GM12878 (cell line): ENCODE results near the gene TGFBR3. TPM values are rescaled to one million over a fixed set of nuclear protein-coding genes. Genes with fewer than 3 reads are reported as not detected.

Source experiments
- ATAC-seq: fragments of 200-7000 bp; cut with Tn5 transposase; 3 replicates; pipeline ENCODE4 v1.9.1; 2020; ENCODE audit warnings: mild to moderate bottlenecking, moderate library complexity
- BruUV-seq: library from RNA; stranded (reverse); fragments of 400-500 nt; replicated peaks from 2 replicates; lab custom pipeline; 2021; lab: Mats Ljungman, UMichigan
- CTCF ChIA-PET: fragments of 300-600 bp; sonication (Branson Sonifier 250); formaldehyde crosslinking; extraction: SDS; loops from one replicate; lab custom pipeline; 2021; ENCODE audit warnings: inconsistent platforms; lab: Yijun Ruan, JAX
- POLR2A ChIA-PET: fragments of 350-600 bp; formaldehyde crosslinking; extraction: SDS; loops from one replicate; lab custom pipeline; 2021; ENCODE audit warnings: inconsistent platforms; lab: Charles Lee
- RAD21 ChIA-PET: fragments of 300-600 bp; sonication (Branson Sonifier 250); formaldehyde crosslinking; loops from one replicate; lab custom pipeline; 2023; ENCODE audit warnings: antibody characterized with exemption; ENCODE audit not compliant: unreplicated experiment; lab: Charles Lee
- SMC1A ChIA-PET: fragments of 300-600 bp; sonication (Branson Sonifier 250); formaldehyde crosslinking; loops from one replicate; lab custom pipeline; 2023; ENCODE audit not compliant: unreplicated experiment, uncharacterized antibody; lab: Charles Lee
- DNase-seq: peaks from one replicate; pipeline ENCODE4 v3.0.0-alpha.2; 2011; ENCODE audit warnings: low read depth, low spot score
- FAIRE-seq: peaks from 3 replicates; lab custom pipeline; 2011; peaks lifted over from hg19 to GRCh38; lab: Jason Lieb, UNC
- H2AFZ ChIP-seq: 2 replicates; pipeline ENCODE4 v1.6.0; 2011; ENCODE audit warnings: low read depth, low read length, control low read depth; ENCODE audit not compliant: control insufficient read depth
- H3K27ac ChIP-seq: 2 replicates; pipeline ENCODE4 v1.5.1; 2011; ENCODE audit warnings: control low read depth; ENCODE audit not compliant: control insufficient read depth, insufficient read depth
- H3K27me3 ChIP-seq, 2 experiments: replicated peaks in 1 of 2; 2 replicates each; pipeline versions ENCODE4 v1.6.0 to v1.6.1; 2011; ENCODE audit warnings: low read length in 1 of 2; ENCODE audit not compliant: control insufficient read depth in 2 of 2, insufficient read depth in 2 of 2
- H3K36me3 ChIP-seq, 2 experiments: 2 replicates each; pipeline ENCODE4 v1.5.1; 2011; ENCODE audit warnings: low read length in 1 of 2; ENCODE audit not compliant: control insufficient read depth in 2 of 2, insufficient read depth in 2 of 2
- H3K4me1 ChIP-seq: 2 replicates; pipeline ENCODE4 v1.6.1; 2011; ENCODE audit warnings: mild to moderate bottlenecking, low read length, moderate library complexity, mixed read lengths; ENCODE audit not compliant: control insufficient read depth, insufficient read depth
- H3K4me2 ChIP-seq: 2 replicates; pipeline ENCODE4 v1.6.0; 2011; ENCODE audit warnings: control low read depth; ENCODE audit not compliant: control insufficient read depth, insufficient read depth
- H3K4me3 ChIP-seq: fragments of 200-600 bp; sonication (generic); 2 replicates; pipeline ENCODE4 v1.5.1; 2016
- H3K79me2 ChIP-seq: 2 replicates; pipeline ENCODE4 v1.6.0; 2011; ENCODE audit warnings: low read length; ENCODE audit not compliant: control insufficient read depth, insufficient read depth
- H3K9ac ChIP-seq: 2 replicates; pipeline ENCODE4 v1.8.0; 2011; ENCODE audit warnings: low read length, control low read depth, mixed read lengths; ENCODE audit not compliant: control insufficient read depth, insufficient read depth
- H3K9me3 ChIP-seq: replicated peaks from 3 replicates; pipeline ENCODE4 v1.5.1; 2011; ENCODE audit warnings: mild to moderate bottlenecking, low read length; ENCODE audit not compliant: control insufficient read depth, insufficient read depth
- H4K20me1 ChIP-seq: 2 replicates; pipeline ENCODE4 v1.6.0; 2011; ENCODE audit not compliant: control insufficient read depth, insufficient read depth
- ATF7 ChIP-seq: fragments of 450-650 bp; IDR thresholded peaks from 2 replicates; pipeline ENCODE4 v1.6.1; 2016; ENCODE audit warnings: low read depth, mild to moderate bottlenecking
- CHD4 ChIP-seq: fragments of 200-600 bp; sonication (generic); IDR thresholded peaks from 2 replicates; pipeline ENCODE4 v1.6.1; 2016; ENCODE audit warnings: mild to moderate bottlenecking
- MEF2A ChIP-seq: IDR thresholded peaks from 2 replicates; pipeline ENCODE4 v1.6.1; 2011; ENCODE audit warnings: low read depth, mild to moderate bottlenecking, low read length, moderate library complexity; ENCODE audit not compliant: insufficient read depth
- MXI1 ChIP-seq: fragments of 150-350 bp; IDR thresholded peaks from 2 replicates; pipeline ENCODE4 v1.6.1; 2011; ENCODE audit warnings: low read depth, mild to moderate bottlenecking, inconsistent platforms, low read length, improper control_type of control experiment
- TBL1XR1 ChIP-seq: IDR thresholded peaks from 2 replicates; pipeline ENCODE4 v1.6.1; 2012; ENCODE audit warnings: low read depth, low read length, improper control_type of control experiment
- YBX1 ChIP-seq: fragments of 450-650 bp; IDR thresholded peaks from 2 replicates; pipeline ENCODE4 v1.6.1; 2016; ENCODE audit warnings: antibody characterized with exemption
- WGBS: methylation state at CpG from one replicate; pipeline ENCODE4 v1.1.6; 2016; ENCODE audit warnings: low lambda C conversion rate; ENCODE audit not compliant: insufficient replicate concordance, insufficient coverage; ENCODE audit errors: missing lambda C conversion rate; 5-methylcytosine and 5-hydroxymethylcytosine counted together
- in situ Hi-C: fragments of 300-500 bp; cut with MboI; formaldehyde crosslinking; loops from 9 replicates; pipeline ENCODE4 v1.14.3; 2018; ENCODE audit warnings: mixed read lengths
- intact Hi-C: fragments of 100-400 bp; cut with micrococcal nuclease; formaldehyde crosslinking; loops from one replicate; pipeline ENCODE4 v1.14.2; 2022; ENCODE audit not compliant: unreplicated experiment
- polyA plus RNA-seq, 11 experiments: library from polyadenylated mRNA; depleted of rRNA in 4 of 11; unstranded in 6 of 11; stranded (reverse) in 5 of 11; fragments of >200 nt; fragmentation: Nextera tagmentation in 4 of 11; fragmentation: Illumina TruSeq in 1 of 11; extraction: Ambion mirVana in 4 of 11; extraction: Trizol in 1 of 11; gene quantifications; 1 replicate in 1 of 11; 2 replicates in 10 of 11; pipeline versions ENCODE4 v1.2.1 to v1.2.3, GENCODE V29; 2011 to 2016; ENCODE audit warnings: inconsistent platforms in 2 of 11, missing spikeins in 2 of 11, low read depth in 1 of 11
- total RNA-seq, 4 experiments: library from RNA; depleted of rRNA in 3 of 4; stranded (reverse); fragments of >200 nt in 3 of 4; fragmentation: Illumina TruSeq in 1 of 4; extraction: Trizol in 1 of 4; gene quantifications; 2 replicates each; pipeline versions ENCODE4 v1.2.1 to v1.2.3, GENCODE V29; 2013 to 2021
- TF ChIP-seq, protein P1 (sequence below): fragments of 450-650 bp; IDR thresholded peaks from 2 replicates; pipeline ENCODE4 v1.6.1; 2014; ENCODE audit warnings: mild to moderate bottlenecking
- TF ChIP-seq, protein P2 (sequence below): IDR thresholded peaks from 2 replicates; pipeline ENCODE4 v1.6.1; 2012; ENCODE audit warnings: low read length, inconsistent platforms
- TF ChIP-seq, protein P3 (sequence below): fragments of 450-650 bp; IDR thresholded peaks from 2 replicates; pipeline ENCODE4 v1.6.1; 2017; ENCODE audit warnings: borderline replicate concordance
- TF ChIP-seq, protein P4 (sequence below): fragments of 450-650 bp; IDR thresholded peaks from 2 replicates; pipeline ENCODE4 v1.6.1; 2018; ENCODE audit warnings: borderline replicate concordance, mild to moderate bottlenecking; ENCODE audit not compliant: partially characterized antibody

TGFBR3 gene
- total and polyA plus RNA-seq, 10 of the 15 experiments (the other 5 are each of a cell fraction or from before 2014, with no cell fraction given), result 2.7 to 16.5 (median 12.6) TPM

DNA sequence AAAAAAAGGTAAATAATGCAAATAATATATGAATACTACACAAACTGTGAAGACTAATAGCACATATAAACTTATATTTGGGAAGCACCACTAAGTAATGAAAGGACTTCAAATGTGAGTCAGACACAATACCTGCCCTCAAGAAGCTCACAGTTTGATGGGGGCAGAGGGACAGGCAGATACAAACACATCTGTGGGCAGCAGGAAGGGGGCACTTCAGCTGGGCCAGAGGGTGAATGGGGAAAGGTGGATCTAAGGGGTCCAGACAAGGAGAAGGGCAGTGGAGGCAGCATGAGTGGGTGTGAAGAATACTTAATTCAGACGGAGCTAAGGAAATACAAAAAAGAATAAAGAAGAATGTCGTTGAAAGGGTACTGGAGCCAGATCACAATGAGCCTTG, 114.2 kb downstream of the TGFBR3 start:
- Histone ChIP-seq H3K27me3 (no peaks in the 10 kb centered on the region), H4K20me1 (no peaks in the 10 kb centered on the region), H3K4me2 (no peak overlapping the region), H3K4me1 (no peaks in the 10 kb centered on the region), H3K36me3 (no peaks in the 10 kb centered on the region; a peak in 1 of 4 replicates), H3K79me2 (no peaks in the 10 kb centered on the region), H3K9me3 (no peaks in the 10 kb centered on the region), H3K27ac (no peak overlapping the region), H3K9ac (no peak overlapping the region), H2AFZ (no peak overlapping the region), H3K4me3 (no peak overlapping the region)
- SMC1A ChIA-PET, result interaction anchor here (1.0 kb wide), 1 partner anchor 18 kb away, joined by 3 read pairs; no protein-coding TSS in a partner anchor
- POLR2A ChIA-PET, result no interaction called here
- CTCF ChIA-PET, result no interaction called here
- no peak for TF ChIP-seq TBL1XR1
- TF ChIP-seq, protein P1, sequence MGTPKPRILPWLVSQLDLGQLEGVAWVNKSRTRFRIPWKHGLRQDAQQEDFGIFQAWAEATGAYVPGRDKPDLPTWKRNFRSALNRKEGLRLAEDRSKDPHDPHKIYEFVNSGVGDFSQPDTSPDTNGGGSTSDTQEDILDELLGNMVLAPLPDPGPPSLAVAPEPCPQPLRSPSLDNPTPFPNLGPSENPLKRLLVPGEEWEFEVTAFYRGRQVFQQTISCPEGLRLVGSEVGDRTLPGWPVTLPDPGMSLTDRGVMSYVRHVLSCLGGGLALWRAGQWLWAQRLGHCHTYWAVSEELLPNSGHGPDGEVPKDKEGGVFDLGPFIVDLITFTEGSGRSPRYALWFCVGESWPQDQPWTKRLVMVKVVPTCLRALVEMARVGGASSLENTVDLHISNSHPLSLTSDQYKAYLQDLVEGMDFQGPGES, result no peak
- no peak for TF ChIP-seq CHD4
- TF ChIP-seq, protein P2, sequence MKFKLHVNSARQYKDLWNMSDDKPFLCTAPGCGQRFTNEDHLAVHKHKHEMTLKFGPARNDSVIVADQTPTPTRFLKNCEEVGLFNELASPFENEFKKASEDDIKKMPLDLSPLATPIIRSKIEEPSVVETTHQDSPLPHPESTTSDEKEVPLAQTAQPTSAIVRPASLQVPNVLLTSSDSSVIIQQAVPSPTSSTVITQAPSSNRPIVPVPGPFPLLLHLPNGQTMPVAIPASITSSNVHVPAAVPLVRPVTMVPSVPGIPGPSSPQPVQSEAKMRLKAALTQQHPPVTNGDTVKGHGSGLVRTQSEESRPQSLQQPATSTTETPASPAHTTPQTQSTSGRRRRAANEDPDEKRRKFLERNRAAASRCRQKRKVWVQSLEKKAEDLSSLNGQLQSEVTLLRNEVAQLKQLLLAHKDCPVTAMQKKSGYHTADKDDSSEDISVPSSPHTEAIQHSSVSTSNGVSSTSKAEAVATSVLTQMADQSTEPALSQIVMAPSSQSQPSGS, result no peak
- TF ChIP-seq, protein P3, sequence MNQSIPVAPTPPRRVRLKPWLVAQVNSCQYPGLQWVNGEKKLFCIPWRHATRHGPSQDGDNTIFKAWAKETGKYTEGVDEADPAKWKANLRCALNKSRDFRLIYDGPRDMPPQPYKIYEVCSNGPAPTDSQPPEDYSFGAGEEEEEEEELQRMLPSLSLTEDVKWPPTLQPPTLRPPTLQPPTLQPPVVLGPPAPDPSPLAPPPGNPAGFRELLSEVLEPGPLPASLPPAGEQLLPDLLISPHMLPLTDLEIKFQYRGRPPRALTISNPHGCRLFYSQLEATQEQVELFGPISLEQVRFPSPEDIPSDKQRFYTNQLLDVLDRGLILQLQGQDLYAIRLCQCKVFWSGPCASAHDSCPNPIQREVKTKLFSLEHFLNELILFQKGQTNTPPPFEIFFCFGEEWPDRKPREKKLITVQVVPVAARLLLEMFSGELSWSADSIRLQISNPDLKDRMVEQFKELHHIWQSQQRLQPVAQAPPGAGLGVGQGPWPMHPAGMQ, result no peak
- no peak for TF ChIP-seq ATF7
- no peak for TF ChIP-seq MEF2A
- TF ChIP-seq, protein P4, sequence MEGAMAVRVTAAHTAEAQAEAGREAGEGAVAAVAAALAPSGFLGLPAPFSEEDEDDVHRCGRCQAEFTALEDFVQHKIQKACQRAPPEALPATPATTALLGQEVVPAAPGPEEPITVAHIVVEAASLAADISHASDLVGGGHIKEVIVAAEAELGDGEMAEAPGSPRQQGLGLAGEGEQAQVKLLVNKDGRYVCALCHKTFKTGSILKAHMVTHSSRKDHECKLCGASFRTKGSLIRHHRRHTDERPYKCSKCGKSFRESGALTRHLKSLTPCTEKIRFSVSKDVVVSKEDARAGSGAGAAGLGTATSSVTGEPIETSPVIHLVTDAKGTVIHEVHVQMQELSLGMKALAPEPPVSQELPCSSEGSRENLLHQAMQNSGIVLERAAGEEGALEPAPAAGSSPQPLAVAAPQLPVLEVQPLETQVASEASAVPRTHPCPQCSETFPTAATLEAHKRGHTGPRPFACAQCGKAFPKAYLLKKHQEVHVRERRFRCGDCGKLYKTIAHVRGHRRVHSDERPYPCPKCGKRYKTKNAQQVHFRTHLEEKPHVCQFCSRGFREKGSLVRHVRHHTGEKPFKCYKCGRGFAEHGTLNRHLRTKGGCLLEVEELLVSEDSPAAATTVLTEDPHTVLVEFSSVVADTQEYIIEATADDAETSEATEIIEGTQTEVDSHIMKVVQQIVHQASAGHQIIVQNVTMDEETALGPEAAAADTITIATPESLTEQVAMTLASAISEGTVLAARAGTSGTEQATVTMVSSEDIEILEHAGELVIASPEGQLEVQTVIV, result no peak
- TF ChIP-seq MXI1, result no peak
- no peak for TF ChIP-seq YBX1
- ATAC-seq (no peak), FAIRE-seq (no peak), DNase-seq (no peak)
- intact Hi-C loops, result no loop called here
- RAD21 ChIA-PET, result no interaction called here
- in situ Hi-C loops, result no loop called here
- 45% methylated on average over 2 of the region's 2 CpGs for WGBS
- BruUV-seq, result no TSS peak
